Activated gamma-delta T cell (primary cell): ENCODE results near the gene ATXN2L.

Experiments used
- DNase-seq: peaks from one replicate; lab custom pipeline; 2025; lab: John Stamatoyannopoulos, UW

Gene ATXN2L

DNA sequence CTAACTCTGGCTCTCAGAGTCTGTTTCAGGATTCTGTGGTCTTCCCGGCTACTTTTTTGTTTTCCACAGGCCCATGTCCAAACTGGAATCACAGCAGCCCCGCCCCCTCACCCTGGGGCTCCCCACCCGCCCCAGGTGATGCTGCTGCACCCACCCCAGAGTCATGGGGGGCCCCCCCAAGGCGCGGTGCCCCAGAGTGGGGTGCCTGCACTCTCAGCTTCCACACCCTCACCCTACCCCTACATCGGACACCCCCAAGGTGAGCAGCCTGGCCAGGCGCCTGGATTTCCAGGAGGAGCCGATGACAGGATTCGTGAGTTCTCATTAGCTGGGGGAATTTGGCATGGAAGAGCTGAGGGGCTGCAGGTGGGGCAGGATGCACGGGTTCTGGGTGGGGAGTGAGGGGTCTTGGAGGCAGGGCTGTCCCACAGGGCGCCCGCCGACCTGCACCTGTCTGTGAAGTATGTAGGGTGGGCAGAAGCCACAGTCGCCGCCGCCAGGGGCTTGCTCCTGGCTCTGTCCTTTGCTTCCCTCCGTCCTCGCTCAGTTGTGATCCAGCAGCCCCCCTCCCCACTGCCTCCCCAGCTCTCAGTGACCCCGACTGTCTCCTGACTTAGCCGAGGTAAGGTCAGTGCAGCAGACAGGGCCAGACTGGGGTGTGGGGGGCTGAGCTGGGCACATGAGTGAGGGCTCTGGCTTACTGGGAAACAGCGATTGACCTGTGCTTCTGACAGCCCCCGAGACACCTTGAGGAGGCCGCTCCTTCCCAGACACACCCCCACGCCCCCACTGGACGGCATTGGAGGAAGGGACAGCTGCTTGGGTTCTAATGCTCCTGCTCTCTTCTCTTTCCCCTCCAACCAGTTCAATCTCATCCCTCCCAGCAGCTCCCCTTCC, 13.3 kb downstream of the ATXN2L start:
- no peak for DNase-seq

DNA sequence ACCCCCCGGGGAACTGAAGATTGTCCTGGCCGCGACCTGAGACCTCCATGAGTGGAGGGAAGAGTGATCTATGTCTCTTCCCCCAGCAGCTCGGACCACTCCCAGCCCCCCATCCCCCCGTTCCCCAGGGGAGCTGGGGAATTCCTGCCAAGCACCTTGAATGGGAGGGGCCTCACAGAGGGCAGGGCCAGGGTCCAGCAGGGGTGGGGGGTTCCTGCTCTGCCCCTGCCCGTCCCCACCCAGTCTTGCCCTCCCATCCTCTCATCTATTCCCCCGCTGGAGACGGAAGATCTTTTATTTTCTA, 13.9 kb downstream of the ATXN2L start:
- DNase-seq, result no peak

DNA sequence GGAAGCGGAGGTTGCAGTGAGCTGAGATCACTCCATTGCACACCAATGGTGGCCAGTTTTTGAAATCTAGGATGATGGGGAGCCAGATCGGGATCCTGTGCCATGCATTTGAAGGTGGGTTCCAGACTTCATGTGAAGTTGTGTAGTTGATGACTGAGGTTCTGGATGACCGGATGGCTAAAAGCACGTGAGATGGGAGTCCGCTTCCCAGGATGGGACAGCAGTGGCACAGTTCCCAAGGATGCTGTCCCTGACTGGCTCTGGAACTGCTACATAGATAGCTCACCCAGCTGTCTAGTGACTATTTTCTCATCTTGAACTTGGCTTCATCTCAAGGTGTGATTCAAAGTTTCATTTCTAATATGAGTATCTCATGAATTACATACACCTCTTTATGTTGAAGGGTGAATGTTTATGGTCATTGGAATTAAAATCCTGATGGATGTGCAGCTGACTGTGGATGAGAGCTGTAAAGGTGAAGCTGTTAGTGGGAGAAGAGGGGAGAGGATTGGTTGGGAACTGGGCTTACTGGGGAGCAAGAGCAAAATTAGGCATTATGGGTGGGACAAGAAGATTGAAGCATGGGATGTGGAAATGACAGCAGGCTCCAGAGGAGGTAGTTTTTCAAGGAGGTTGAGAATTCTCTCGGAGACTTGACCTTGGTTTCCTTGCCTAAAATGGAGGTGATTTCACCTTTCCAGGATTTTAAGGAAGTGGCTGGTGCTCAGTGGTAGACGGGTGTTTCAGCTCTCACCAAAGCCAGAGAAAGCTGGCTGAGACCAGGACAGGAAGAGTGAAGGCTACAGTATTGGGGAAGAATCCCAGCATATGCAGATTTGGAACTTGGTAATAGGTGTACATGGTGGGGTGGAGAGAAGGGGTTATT, 15.1 kb downstream of the ATXN2L start:
- no peak for DNase-seq

DNA sequence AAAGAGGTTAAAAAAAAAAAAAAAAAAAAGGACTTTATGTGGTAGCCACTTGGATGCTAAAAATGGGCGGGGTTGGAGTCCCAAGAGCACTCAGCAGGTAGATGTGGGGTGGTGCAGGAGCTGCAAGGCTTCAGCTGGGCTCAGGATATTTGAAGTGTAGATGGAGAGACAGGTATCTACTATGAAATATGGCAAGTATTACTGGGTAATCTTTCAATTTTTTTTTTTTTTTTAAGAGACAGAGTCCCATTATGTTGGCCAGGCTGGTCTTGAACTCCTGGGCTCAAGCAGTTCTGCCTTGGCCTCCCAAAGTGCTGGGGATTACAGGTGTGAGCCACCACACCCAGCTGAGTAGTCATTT, 15.7 kb downstream of the ATXN2L start:
- DNase-seq, result no peak

DNA sequence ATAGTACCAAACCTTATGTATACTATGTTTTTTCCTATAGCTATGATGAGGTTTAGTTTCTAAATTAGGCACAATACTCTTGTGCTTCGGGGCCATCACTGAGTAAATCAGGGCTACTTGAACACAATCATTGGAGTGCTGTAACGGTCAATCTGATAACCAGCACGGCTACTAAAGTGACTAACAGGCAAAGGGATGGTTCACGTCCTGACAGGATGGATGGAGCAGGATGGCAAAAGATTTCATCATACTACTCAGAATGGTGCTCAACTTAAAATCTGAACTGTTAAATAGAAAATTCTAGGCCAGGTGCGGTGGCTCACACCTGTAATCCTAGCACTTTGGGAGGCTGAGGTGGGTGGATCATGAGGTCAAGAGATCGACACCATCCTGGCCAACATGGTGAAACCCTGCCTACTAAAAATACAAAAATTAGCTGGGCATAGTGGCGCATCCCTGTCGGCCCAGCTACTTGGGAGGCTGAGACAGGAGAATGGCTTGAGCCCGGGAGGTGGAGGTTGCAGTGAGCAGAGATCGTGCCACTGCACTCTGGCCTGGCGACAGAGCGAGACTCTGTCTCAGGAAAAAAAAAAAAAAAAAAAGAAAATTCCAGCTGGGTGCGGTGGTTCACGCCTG, 16.3 kb downstream of the ATXN2L start:
- DNase-seq, result no peak

DNA sequence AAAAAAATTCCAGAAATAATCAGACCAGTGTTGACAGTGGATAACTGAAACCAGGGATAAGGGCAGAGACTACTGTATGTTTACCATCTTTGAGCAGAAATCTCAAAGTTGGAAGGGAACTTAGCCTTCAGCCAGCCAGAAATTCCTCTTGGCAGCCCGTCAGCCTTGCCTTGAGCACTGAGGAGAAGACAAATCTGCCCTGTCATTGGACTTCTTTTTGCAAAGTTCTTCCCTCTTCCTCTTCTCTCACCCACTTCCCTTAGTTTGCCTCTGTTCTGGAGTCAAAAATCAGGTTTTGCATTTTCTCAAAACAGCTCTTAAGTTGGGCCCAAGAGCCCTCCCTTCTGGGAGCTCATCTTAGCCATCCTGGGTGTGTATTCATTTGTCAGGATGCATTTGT, 17.1 kb downstream of the ATXN2L start:
- no peak for DNase-seq

DNA sequence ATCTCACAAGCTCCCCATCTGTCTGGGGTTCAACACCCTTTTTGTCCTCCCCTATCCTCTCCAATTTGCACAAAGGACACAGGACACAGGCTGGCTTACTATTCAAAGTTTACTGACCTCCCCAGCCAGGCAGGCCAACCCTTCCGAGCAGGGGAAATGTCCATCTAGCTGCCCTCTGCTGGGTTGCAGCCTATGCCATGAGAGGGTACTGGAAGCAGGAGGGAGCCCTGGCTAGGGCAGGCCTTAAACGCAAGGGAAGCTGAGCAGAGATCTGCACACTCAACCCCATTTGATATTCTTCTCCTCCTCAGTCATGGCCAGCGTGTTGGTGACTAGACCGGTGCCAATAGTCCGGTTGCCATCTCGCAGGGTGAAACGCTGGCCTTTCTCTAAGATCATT, 19.9 kb downstream of the ATXN2L start:
- no peak for DNase-seq

DNA sequence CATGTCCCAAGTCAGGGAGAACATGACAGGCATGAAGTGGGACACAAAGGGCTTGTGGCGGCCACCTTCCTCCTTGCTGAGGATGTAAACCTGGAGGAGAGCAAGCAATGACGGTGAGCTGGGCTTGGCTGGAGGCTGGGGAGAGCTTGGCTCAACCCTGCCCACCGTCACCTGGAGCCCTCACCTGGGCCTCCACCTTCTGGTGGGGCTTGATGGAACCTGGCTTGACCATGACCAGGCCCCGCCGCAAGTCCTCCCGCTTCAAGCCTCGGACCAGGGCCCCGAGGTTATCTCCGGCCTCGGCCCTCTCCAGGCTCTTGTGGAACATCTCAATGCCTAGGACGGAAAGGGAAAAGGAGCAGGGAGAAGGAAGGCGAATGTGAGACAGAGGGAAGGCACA, 21.0 kb downstream of the ATXN2L start:
- no peak for DNase-seq

DNA sequence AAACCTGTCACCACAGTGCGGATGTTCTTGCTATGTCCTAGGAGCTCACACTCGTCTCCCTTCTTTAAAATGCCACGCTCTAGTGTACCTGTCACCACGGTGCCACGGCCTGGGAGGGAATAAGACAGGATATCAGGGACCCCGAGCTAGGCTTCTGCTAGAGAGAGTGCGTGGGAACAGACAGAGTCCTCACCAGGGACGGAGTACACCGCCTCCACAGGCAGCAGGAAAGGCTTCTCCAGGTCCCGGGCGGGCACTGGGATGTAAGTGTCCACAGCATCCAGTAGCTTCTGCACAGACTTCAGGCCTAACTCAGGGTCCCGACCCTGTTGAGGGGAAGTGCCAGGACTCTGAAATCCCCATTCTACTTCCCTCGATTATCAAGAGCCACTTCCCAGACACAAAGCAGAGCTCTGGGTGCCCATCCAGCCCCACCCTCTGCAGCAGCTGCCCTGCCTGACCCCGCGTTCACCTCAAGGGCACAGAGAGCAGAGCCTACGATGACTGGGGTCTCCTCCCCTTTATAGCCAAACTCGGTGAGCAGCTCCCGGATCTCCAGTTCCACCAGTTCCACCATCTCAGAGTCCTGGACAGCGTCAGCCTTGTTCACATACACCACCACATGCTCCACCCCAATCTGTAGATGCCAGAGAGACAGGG, 21.6 kb downstream of the ATXN2L start:
- no peak for DNase-seq

DNA sequence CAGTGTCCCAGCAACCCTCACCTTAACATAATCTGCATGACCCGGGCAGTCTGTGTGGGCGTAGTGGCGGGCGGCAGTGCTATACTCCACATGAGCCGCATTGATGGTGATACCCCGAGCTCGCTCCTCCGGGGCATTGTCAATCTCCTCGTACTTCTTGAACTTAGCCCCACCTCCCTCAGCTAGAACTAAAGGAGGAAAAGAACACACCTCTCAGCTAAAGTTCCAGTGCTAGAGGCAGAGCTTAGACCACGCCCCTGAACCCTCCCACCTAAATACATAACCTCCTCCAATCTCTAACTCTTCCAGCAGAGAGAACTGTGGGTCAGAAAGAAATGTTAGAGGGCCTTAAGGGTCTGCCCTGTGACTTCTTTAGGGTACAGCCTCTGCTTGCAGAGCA, 22.5 kb downstream of the ATXN2L start:
- DNase-seq, result no peak

DNA sequence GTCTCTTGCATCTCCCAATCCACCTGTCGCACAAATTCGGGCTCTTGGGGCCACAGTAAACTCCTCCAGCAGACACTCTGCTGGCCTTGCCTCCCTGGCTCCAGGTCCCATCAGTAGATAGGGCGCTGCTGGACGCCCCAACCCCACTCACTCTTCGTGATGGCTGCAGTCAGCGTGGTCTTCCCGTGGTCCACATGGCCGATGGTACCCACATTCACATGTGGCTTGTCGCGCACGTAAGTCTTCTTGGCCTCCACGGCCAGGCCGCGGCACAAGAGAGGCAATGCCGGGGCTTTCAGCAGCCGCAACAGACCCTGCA, 22.9 kb downstream of the ATXN2L start:
- DNase-seq, result no peak

DNA sequence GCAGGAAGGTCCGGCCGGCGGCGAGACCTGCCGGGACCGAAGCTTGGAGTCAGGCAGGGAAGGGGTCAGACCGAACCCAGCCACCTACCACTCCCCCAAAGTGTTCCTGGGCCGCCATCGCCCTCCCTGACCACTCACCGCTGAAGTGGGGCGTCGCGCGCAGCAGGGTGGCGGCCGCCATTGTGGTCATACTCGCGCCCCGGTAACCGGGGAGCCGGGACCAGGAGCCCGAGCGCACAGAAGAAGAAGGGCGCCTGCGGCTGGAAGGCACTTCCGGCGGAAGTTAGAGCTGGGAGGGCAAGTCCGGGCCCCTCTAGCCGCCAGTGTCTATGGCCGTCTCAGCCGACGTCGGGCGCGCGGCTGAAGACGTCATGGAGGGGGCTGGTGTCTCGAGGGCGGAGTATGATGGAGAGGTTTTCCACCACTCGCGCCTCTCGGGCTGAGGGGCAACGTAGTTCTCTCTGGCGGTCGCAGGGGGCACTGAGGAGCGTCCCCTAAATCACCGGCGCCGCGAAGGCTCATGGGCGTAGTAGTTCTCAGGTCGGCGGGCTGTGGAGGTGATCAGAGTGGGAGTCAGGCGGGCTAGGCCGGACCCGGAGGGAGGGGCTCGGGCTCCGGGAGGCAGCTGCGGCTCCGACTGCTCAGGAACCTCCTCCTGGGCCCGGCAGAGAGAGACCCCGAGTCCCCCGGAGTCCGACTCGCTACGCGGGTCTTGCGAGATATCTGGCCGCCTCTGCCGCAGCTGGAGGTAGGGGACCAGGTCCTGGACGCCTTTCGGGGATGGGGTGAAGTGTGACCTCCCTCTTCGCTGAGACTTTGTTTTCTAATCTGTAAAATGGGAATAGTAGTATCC, 23.5 kb downstream of the ATXN2L start, which contains the start of gene TUFM:
TSS of gene TUFM (minus strand) at position 269 of the 853 bp plus-strand sequence. CDS start at position 190, 79 bp downstream.
- DNase-seq, result peak; percentile 96

DNA sequence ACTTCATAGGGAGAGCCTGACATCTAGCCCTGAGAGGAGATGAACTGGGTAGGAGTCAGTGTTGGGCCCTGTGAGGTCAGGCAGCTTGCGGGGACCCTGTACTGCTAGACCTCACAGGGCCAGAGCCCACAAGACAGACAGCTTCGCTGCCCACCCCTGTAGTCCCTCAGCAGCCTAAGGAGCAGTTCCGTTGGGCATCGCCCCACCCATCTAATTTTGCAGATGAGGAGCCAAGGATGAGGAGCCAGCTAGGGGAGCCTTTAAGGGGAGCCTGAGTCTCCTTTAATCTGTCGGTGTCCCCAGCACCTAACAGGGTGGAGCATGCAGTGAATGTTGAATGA, 24.1 kb downstream of the ATXN2L start:
- no peak for DNase-seq

DNA sequence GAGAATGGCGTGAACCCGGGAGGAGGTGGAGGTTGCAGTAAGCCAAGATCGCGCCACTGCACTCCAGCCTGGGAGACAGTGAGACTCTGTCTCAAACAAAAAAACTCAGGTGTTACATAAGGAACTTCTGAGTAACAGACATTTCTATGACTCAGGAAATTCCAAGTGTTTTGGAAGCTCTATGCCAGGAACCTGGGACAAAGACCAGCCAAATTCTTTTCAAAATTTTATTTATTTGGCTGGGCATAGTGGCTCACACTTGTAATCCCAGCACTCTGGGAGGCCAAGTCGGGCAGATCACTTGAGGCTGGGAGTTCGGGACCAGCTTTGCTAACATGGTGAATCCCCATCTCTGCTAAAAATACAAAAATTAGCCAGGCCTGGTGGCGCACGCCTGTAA, 35.6 kb downstream of the ATXN2L start:
- DNase-seq, result no peak

DNA sequence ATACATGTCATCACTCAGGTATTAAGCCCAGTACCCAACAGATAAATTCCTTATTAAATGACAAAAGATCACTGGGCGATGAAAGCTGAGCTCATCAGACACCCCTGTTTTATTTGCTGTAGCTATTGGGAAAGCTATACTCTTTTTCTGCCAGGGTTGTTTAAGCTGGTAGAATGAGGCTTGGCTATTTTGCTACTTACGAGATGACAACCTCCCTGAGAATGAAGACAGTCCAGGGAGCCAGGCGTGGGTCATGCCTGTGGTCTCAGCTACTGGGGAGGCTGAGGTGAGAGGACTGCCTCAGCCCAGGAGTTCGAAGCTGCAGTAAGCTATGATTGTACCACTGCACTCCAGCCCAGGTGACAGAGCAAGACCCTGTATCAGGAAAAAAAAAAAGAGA, 36.5 kb downstream of the ATXN2L start:
- no peak for DNase-seq

DNA sequence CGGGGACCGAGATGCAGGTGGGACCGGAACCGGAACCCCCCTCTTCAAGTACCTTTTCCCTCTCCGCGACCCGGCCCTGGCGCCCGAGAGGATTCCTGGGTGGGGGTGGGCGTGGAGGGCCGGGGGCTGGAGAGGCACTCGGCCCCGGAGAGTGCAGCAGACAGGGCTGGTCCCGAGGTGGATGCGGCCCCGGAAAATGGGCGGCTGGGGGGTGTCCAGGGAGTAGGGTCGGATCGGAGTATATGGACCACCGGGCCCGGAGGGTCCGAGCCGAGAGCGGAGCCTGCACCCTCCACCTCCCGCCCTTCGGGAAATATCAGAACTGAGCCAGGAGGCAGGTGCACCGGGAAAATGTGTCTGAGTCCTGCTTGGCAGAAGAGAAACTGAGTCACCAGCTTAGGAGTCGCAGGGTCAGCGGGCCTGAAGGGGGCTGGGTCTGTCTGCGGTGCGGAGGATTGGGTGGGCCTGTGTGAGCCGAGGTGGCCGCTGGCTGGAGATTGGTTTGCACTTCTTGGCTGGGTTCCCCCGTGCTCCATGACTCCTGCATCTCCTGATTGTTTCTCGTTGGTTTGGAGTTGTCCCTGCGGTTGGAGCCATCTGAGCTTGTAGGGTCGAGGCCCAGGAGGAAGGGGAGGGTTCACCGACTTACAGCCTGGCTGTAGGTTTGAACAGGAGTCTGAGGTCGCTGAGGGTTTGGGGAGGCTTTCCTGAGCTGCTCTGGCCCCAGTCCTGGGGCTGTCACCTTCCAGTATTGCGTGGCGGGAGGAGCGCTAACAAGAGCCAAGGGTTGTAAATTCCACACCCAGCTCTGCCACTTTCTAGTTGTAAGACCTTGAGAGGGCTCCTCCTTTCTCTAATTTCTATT, 41.4 kb downstream of the ATXN2L start:
- DNase-seq, result no peak

DNA sequence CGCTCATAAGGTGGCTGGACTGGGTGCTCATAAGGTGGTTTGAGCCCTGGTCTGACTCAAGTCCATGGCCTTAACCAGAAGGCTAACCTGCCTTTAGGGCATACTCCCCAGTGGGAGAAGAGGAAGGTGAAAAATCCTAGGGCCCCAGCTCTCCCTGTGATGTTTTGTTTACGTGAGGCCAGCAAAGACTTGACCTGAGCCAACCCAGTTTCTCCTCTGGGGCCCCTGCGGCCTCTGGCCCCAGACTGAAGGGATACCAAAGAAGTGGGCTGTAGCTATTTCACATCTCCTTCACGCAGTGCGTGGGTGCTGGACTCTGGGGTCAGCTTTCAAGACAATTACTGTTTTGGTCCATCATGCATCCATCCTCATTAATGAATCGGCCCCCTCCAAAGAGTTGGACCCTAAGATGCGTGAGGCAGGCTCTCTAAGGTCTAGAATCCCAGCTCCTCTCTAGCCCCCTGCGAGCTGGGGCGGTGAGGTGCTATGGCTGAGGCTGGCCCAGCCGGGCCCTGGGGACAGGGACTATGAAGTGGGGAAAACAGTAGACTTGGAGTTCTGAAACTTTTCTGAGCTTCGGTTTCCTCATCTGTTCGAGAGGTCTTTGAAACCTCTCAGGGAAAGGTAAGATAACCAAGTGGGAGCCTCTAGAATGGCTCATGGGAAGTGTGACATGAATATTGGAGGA, 42.3 kb downstream of the ATXN2L start:
- DNase-seq, result no peak

DNA sequence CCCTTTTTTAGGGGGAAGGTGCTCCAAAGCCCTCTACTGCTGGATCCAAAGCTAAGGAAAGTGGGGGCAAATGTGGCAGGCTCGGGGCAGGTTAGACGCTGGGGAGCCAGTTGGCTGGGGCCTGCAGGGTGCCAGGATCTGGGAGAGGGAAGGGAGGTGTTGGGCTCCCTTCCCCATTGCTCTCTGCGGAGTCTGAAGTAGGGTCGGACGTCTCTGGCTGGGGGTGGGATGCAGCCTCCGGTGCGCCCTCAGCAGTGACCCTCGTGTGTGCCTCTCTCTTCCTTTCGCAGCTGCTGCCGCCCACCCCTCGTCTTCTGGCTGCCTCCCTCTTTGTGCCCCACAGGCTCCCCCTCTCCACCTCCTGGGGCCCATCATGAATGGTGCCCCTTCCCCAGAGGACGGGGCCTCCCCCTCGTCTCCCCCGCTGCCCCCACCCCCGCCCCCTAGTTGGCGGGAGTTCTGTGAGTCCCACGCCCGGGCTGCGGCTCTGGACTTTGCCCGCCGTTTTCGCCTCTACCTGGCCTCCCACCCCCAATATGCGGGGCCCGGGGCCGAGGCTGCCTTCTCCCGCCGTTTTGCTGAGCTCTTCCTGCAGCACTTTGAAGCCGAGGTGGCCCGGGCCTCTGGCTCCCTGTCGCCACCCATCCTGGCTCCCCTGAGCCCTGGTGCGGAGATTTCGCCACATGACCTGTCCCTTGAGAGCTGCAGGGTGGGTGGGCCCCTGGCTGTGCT, 43.1 kb downstream of the ATXN2L start:
- DNase-seq, result no peak

DNA sequence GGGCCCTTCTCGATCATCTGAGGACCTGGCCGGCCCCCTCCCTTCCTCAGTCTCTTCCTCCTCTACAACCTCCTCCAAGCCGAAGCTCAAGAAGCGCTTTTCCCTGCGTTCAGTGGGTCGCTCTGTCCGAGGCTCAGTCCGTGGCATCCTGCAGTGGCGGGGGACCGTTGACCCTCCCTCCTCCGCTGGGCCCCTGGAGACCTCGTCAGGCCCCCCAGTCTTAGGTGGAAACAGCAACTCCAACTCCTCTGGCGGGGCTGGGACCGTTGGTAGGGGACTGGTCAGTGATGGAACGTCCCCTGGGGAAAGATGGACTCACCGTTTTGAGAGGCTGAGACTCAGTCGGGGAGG, 43.6 kb downstream of the ATXN2L start:
- DNase-seq, result no peak
